HCT116 (cell line): ENCODE data around the gene NSF. TPM values are rescaled to one million over a fixed set of nuclear protein-coding genes. Genes with fewer than 3 reads are reported as not detected.

ENCODE experiments used
- ATAC-seq: fragments of 200-7000 bp; cut with Tn5 transposase; 2 replicates; pipeline ENCODE4 v1.9.1; 2020; ENCODE audit warnings: mild to moderate bottlenecking, moderate library complexity
- BruUV-seq: library from RNA; stranded (reverse); fragments of 400-500 nt; replicated peaks from 2 replicates; lab custom pipeline; 2021; lab: Mats Ljungman, UMichigan
- CTCF ChIA-PET: fragments of 300-600 bp; sonication (Branson Sonifier 250); formaldehyde crosslinking; loops from one replicate; lab custom pipeline; 2021; ENCODE audit warnings: antibody characterized with exemption; lab: Charles Lee
- POLR2A ChIA-PET: fragments of 300-600, 350-600 bp; sonication (Branson Sonifier 250); formaldehyde crosslinking; loops from one replicate; lab custom pipeline; 2021; ENCODE audit warnings: antibody characterized with exemption; lab: Charles Lee
- RAD21 ChIA-PET, 2 experiments: fragments of 300-600 bp; sonication (Branson Sonifier 250); formaldehyde crosslinking; loops; one replicate each; lab custom pipeline; 2023; ENCODE audit warnings: low total read pairs in 2 of 2; ENCODE audit not compliant: uncharacterized antibody in 2 of 2, unreplicated experiment in 2 of 2, low non-redundant PET in 1 of 2; lab: Charles Lee
- DNase-seq: peaks from one replicate; pipeline ENCODE4 v3.0.0-alpha.2; 2010; ENCODE audit warnings: low read depth, low spot score
- H2AFZ ChIP-seq: fragments of 200-600 bp; shearing (Covaris generic), sonication (generic); 2 replicates; pipeline ENCODE4 v1.6.1; 2017; ENCODE audit warnings: low read depth, mixed run types, mixed read lengths, antibody characterized with exemption, low read length; ENCODE audit not compliant: poor library complexity, severe bottlenecking
- H3K27ac ChIP-seq: 2 replicates; pipeline ENCODE4 v1.5.1; 2012; ENCODE audit warnings: low read depth, low read length
- H3K27me3 ChIP-seq: fragments of 200-600 bp; sonication (generic); 2 replicates; pipeline ENCODE4 v1.6.1; 2016; ENCODE audit warnings: mixed run types, low read length, mixed read lengths; ENCODE audit not compliant: insufficient read depth
- H3K36me3 ChIP-seq, 2 experiments: fragments of 200-500 bp in 1 of 2; fragments of 200-600 bp in 1 of 2; sonication (Bioruptor generic) in 1 of 2; sonication (generic) in 1 of 2; 2 replicates each; pipeline versions ENCODE4 v1.5.1 to v1.6.1; 2014 to 2016; ENCODE audit warnings: low read length in 2 of 2, inconsistent platforms in 1 of 2, mixed read lengths in 1 of 2, mixed run types in 1 of 2; ENCODE audit not compliant: insufficient read depth in 2 of 2, control insufficient read depth in 1 of 2
- H3K4me1 ChIP-seq, 2 experiments: fragments of 200-600 bp in 1 of 2; sonication (generic) in 1 of 2; 2 replicates each; pipeline versions ENCODE4 v1.5.1 to v1.6.1; 2012 to 2017; ENCODE audit warnings: low read length in 2 of 2, inconsistent platforms in 1 of 2, mild to moderate bottlenecking in 1 of 2, mixed read lengths in 1 of 2, mixed run types in 1 of 2, moderate library complexity in 1 of 2; ENCODE audit not compliant: insufficient read depth in 2 of 2, control insufficient read depth in 1 of 2
- H3K4me2 ChIP-seq: fragments of 200-600 bp; sonication (generic); 2 replicates; pipeline ENCODE4 v1.6.1; 2017; ENCODE audit warnings: mixed run types, low read length, mixed read lengths
- H3K4me3 ChIP-seq, 2 experiments: fragments of 200-600 bp in 1 of 2; sonication (generic) in 1 of 2; replicated peaks in 1 of 2; 2 replicates each; pipeline ENCODE4 v1.5.1; 2011 to 2016; ENCODE audit warnings: low read length in 2 of 2, control low read depth in 1 of 2, low read depth in 1 of 2, mild to moderate bottlenecking in 1 of 2, mixed read lengths in 1 of 2, mixed run types in 1 of 2
- H3K79me2 ChIP-seq: fragments of 200-600 bp; sonication (generic); 2 replicates; pipeline ENCODE4 v1.6.1; 2017; ENCODE audit warnings: mild to moderate bottlenecking, mixed run types, low read length, moderate library complexity, mixed read lengths; ENCODE audit not compliant: insufficient read depth
- H3K9ac ChIP-seq: fragments of 200-600 bp; sonication (generic); 2 replicates; pipeline ENCODE4 v1.6.1; 2016; ENCODE audit warnings: low read length, mixed read lengths
- H3K9me2 ChIP-seq: fragments of 200-600 bp; sonication (generic), shearing (Covaris generic); 2 replicates; pipeline ENCODE4 v1.6.1; 2017; ENCODE audit warnings: mixed run types, mild to moderate bottlenecking, moderate library complexity; ENCODE audit not compliant: insufficient read depth
- H3K9me3 ChIP-seq, 2 experiments: fragments of 200-500 bp in 1 of 2; fragments of 200-600 bp in 1 of 2; sonication (Bioruptor generic) in 1 of 2; sonication (generic) in 1 of 2; 2 replicates each; pipeline ENCODE4 v1.6.1; 2014 to 2017; ENCODE audit warnings: low read length in 2 of 2, mixed read lengths in 2 of 2, inconsistent platforms in 1 of 2, low read depth in 1 of 2, mild to moderate bottlenecking in 1 of 2, mixed run types in 1 of 2, moderate library complexity in 1 of 2; ENCODE audit not compliant: control insufficient read depth in 1 of 2, insufficient read depth in 1 of 2
- H4K20me1 ChIP-seq: fragments of 200-600 bp; sonication (generic), shearing (Covaris generic); 2 replicates; pipeline ENCODE4 v1.6.1; 2017; ENCODE audit warnings: mixed run types, mild to moderate bottlenecking, moderate library complexity; ENCODE audit not compliant: insufficient read depth
- CBX3 ChIP-seq: IDR thresholded peaks from 2 replicates; pipeline ENCODE4 v1.6.1; 2012; ENCODE audit warnings: low read depth
- CEBPB ChIP-seq: IDR thresholded peaks from 2 replicates; pipeline ENCODE4 v1.6.1; 2012; ENCODE audit warnings: low read depth
- ELF1 ChIP-seq: IDR thresholded peaks from 2 replicates; pipeline ENCODE4 v1.6.1; 2012; ENCODE audit warnings: low read depth, borderline replicate concordance
- EZH2 ChIP-seq: fragments of 200-600 bp; sonication (generic); IDR thresholded peaks from 2 replicates; pipeline ENCODE4 v1.6.1; 2017; ENCODE audit warnings: antibody characterized with exemption, mixed run types
- EZH2phosphoT487 ChIP-seq: fragments of 200-600 bp; IDR thresholded peaks from 2 replicates; pipeline ENCODE4 v1.6.1; 2018; ENCODE audit warnings: antibody characterized with exemption, borderline replicate concordance
- POLR2A ChIP-seq: IDR thresholded peaks from 2 replicates; pipeline ENCODE4 v1.7.0; 2011; ENCODE audit warnings: borderline replicate concordance; ENCODE audit not compliant: insufficient read depth, insufficient read length; ENCODE audit errors: extremely low read depth
- POLR2AphosphoS5 ChIP-seq: IDR thresholded peaks from 2 replicates; pipeline ENCODE4 v1.6.1; 2011; ENCODE audit warnings: mild to moderate bottlenecking, low read depth, low read length, moderate library complexity
- TCF7L2 ChIP-seq: IDR thresholded peaks from 2 replicates; pipeline ENCODE4 v1.7.0; 2011; ENCODE audit warnings: borderline replicate concordance, inconsistent platforms; ENCODE audit not compliant: insufficient read depth, insufficient read length; ENCODE audit errors: extremely low read depth
- ZFX ChIP-seq: fragments of 450-650 bp; IDR thresholded peaks from 2 replicates; pipeline ENCODE4 v1.6.1; 2017
- intact Hi-C: fragments of 100-400 bp; cut with micrococcal nuclease; formaldehyde crosslinking; loops from 2 replicates; pipeline ENCODE4 v1.10.0; 2022
- total RNA-seq: library from RNA; stranded (reverse); gene quantifications from one replicate; pipeline ENCODE4 v1.2.1, GENCODE V29; 2021; ENCODE audit not compliant: unreplicated experiment
- TF ChIP-seq, protein P1 (sequence below): IDR thresholded peaks from 2 replicates; pipeline ENCODE4 v1.6.1; 2012; ENCODE audit warnings: low read depth
- TF ChIP-seq, protein P2 (sequence below): IDR thresholded peaks from 2 replicates; pipeline ENCODE4 v1.6.1; 2012
- TF ChIP-seq, protein P3 (sequence below): IDR thresholded peaks from 2 replicates; pipeline ENCODE4 v1.6.1; 2012
- TF ChIP-seq, protein P4 (sequence below), 3 experiments: fragments of 200-600 bp in 1 of 3; sonication (generic) in 1 of 3; IDR thresholded peaks in 2 of 3; conservative IDR thresholded peaks in 1 of 3; 2 replicates each; pipeline ENCODE4 v1.5.1; 2012 to 2017; ENCODE audit warnings: low read depth in 2 of 3, low read length in 2 of 3, antibody characterized with exemption in 1 of 3, borderline replicate concordance in 1 of 3, control low read depth in 1 of 3, mild to moderate bottlenecking in 1 of 3, mixed read lengths in 1 of 3, mixed run types in 1 of 3, moderate library complexity in 1 of 3; ENCODE audit not compliant: insufficient read depth in 1 of 3

NSF gene
- total RNA-seq, 1 experiment from 2014 or later: 61.1 TPM

DNA sequence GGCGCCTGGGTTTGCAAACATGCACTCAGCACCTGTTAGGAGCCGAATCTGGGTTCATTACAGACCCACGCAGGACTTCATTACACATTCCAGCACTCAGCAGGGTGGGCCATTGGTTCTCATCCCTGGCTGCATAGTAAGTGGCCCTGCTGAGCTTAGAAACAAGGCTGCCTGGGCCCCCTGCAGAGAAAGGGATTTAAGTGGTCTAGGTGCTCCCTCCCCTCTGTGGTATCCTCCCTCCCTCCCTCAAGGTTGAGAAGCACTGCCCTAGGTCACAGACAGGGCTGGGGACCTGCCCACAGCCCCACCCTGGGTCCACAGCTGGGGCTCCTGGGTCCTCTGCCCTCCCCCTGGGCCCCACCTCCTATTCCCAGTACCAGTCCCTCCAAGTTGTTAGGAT lies 199.7 kb downstream of the NSF start (continued):
- TF ChIP-seq, protein P1, sequence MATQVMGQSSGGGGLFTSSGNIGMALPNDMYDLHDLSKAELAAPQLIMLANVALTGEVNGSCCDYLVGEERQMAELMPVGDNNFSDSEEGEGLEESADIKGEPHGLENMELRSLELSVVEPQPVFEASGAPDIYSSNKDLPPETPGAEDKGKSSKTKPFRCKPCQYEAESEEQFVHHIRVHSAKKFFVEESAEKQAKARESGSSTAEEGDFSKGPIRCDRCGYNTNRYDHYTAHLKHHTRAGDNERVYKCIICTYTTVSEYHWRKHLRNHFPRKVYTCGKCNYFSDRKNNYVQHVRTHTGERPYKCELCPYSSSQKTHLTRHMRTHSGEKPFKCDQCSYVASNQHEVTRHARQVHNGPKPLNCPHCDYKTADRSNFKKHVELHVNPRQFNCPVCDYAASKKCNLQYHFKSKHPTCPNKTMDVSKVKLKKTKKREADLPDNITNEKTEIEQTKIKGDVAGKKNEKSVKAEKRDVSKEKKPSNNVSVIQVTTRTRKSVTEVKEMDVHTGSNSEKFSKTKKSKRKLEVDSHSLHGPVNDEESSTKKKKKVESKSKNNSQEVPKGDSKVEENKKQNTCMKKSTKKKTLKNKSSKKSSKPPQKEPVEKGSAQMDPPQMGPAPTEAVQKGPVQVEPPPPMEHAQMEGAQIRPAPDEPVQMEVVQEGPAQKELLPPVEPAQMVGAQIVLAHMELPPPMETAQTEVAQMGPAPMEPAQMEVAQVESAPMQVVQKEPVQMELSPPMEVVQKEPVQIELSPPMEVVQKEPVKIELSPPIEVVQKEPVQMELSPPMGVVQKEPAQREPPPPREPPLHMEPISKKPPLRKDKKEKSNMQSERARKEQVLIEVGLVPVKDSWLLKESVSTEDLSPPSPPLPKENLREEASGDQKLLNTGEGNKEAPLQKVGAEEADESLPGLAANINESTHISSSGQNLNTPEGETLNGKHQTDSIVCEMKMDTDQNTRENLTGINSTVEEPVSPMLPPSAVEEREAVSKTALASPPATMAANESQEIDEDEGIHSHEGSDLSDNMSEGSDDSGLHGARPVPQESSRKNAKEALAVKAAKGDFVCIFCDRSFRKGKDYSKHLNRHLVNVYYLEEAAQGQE: no peak
- TF ChIP-seq, protein P2, sequence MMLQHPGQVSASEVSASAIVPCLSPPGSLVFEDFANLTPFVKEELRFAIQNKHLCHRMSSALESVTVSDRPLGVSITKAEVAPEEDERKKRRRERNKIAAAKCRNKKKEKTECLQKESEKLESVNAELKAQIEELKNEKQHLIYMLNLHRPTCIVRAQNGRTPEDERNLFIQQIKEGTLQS: no peak

DNA sequence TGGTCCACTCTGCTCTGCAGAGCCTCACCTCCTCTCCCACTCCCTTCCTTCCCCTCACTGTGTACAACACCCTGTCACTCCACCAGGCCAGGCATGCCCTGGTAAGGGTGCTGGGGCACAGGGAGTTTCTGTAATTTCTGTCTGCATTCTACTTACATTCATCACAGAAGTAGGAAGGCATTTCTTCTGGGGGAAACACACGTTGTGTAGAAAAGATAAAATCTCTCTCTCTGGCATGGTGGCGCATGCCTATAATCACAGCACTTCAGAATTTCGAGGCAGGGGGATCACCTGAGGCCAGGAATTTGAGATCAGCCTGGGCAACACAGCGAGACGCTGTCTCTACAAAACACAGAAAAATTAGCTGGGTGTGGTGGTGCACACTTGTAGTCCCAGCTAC lies 201.1 kb downstream of the NSF start:
- H3K9me3 ChIP-seq: peaks cover 3 to 10% of the 10 kb centered on the region in 2 experiments; a peak in 2 of 4 replicates
- intact Hi-C loops: no loop called here
- no peaks in the 10 kb centered on the region for H3K27me3 ChIP-seq
- no peak for ATAC-seq
- peaks cover 23 to 29% of the 10 kb centered on the region in 2 experiments for H3K4me1 ChIP-seq
- TF ChIP-seq ELF1 (no peak), EZH2phosphoT487 (no peak), ZFX (no peak), CEBPB (no peak), POLR2AphosphoS5 (no peak), CBX3 (no peak), TCF7L2 (no peak), EZH2 (no peak), POLR2A (no peak)
- TF ChIP-seq, protein P3, sequence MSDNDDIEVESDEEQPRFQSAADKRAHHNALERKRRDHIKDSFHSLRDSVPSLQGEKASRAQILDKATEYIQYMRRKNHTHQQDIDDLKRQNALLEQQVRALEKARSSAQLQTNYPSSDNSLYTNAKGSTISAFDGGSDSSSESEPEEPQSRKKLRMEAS: no peak
- TF ChIP-seq, protein P4, sequence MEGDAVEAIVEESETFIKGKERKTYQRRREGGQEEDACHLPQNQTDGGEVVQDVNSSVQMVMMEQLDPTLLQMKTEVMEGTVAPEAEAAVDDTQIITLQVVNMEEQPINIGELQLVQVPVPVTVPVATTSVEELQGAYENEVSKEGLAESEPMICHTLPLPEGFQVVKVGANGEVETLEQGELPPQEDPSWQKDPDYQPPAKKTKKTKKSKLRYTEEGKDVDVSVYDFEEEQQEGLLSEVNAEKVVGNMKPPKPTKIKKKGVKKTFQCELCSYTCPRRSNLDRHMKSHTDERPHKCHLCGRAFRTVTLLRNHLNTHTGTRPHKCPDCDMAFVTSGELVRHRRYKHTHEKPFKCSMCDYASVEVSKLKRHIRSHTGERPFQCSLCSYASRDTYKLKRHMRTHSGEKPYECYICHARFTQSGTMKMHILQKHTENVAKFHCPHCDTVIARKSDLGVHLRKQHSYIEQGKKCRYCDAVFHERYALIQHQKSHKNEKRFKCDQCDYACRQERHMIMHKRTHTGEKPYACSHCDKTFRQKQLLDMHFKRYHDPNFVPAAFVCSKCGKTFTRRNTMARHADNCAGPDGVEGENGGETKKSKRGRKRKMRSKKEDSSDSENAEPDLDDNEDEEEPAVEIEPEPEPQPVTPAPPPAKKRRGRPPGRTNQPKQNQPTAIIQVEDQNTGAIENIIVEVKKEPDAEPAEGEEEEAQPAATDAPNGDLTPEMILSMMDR (IDR thresholded peaks at IDR 0.05 in 2 of 3, conservative IDR thresholded peaks at IDR 0.05 in 1 of 3; ENCODE audit: borderline replicate concordance in 1 of 3, insufficient read depth in 1 of 3, low read depth in 2 of 3, low read length in 2 of 3): no peak
- TF ChIP-seq, protein P1: no peak
- CTCF ChIA-PET: no interaction called here
- RAD21 ChIA-PET: no interaction called here
- no peaks in the 10 kb centered on the region for H3K79me2 ChIP-seq
- BruUV-seq: no TSS peak
- H3K9ac ChIP-seq: no peak overlapping the region
- no peak overlapping the region for H2AFZ ChIP-seq
- H3K4me3 ChIP-seq: no peak overlapping the region
- POLR2A ChIA-PET: no interaction called here
- H3K9me2 ChIP-seq: no peaks in the 10 kb centered on the region
- no peaks in the 10 kb centered on the region for H3K36me3 ChIP-seq
- no peaks in the 10 kb centered on the region for H4K20me1 ChIP-seq
- H3K27ac ChIP-seq: no peak overlapping the region
- DNase-seq: no peak
- no peak overlapping the region for H3K4me2 ChIP-seq
